Testis (tissue), 2 donors: ENCODE measurements around the gene RGS9.

Experiments
- CTCF ChIP-seq, 3 experiments: fragments of 450-650 bp in 2 of 3; fragments of 200-600 bp in 1 of 3; sonication (generic) in 1 of 3; IDR thresholded peaks; one replicate each; pipeline ENCODE4 v1.5.1; 2016 to 2019; ENCODE audit warnings: antibody characterized with exemption in 3 of 3, mild to moderate bottlenecking in 2 of 3, moderate library complexity in 1 of 3
- POLR2A ChIP-seq: fragments of 450-650 bp; IDR thresholded peaks from one replicate; pipeline ENCODE4 v1.6.1; 2017; ENCODE audit warnings: antibody characterized with exemption, mild to moderate bottlenecking, moderate library complexity

- no peak for TF ChIP-seq POLR2A
- no peak for TF ChIP-seq CTCF (IDR thresholded peaks at IDR 0.05)
Observed at GRCh38 chr17:65099941-65100315, 37.2 kb upstream of the RGS9 start.
